Measurements from ENCODE around the gene ZCCHC24. TPM values are rescaled to one million over a fixed set of nuclear protein-coding genes. Genes with fewer than 3 reads are reported as not detected.

Gene ZCCHC24
- total RNA-seq, 4 donors from 2014 or later, result 32.8 to 122 (median 37.7) TPM

- H3K27ac ChIP-seq, result no peak overlapping the region
- no peak for DNase-seq
- H3K4me1 ChIP-seq, result no peaks in the 10 kb centered on the region
- TF ChIP-seq CTCF (IDR thresholded peaks at IDR 0.05), result no peak
- no peak for TF ChIP-seq POLR2A (IDR thresholded peaks at IDR 0.05)
- H3K27me3 ChIP-seq, result no peaks in the 10 kb centered on the region
- no peaks in the 10 kb centered on the region for H3K9me3 ChIP-seq
- intact Hi-C loops (cut with DNase I; ENCODE audit: low total_unique reads), result no loop called here
- no peak overlapping the region for H3K4me3 ChIP-seq
- H3K36me3 ChIP-seq, result no peaks in the 10 kb centered on the region
Observed at GRCh38 chr10:79453392-79453791, 8.0 kb upstream of the ZCCHC24 start.

- Histone ChIP-seq H3K27me3 (no peaks in the 10 kb centered on the region), H3K9me3 (no peaks in the 10 kb centered on the region), H3K27ac (no peak overlapping the region), H3K4me1 (no peaks in the 10 kb centered on the region), H3K36me3 (no peaks in the 10 kb centered on the region), H3K4me3 (no peak overlapping the region)
- TF ChIP-seq CTCF (IDR thresholded peaks at IDR 0.05) (no peak), POLR2A (IDR thresholded peaks at IDR 0.05) (no peak)
- intact Hi-C loops (cut with DNase I; ENCODE audit: low total_unique reads), result no loop called here
- DNase-seq, result no peak
Observed at GRCh38 chr10:79452174-79452611, 6.8 kb upstream of the ZCCHC24 start.

- no peak for DNase-seq
- Histone ChIP-seq H3K27me3 (no peaks in the 10 kb centered on the region), H3K4me1 (no peaks in the 10 kb centered on the region), H3K9me3 (no peaks in the 10 kb centered on the region), H3K27ac (no peak overlapping the region), H3K4me3 (no peak overlapping the region), H3K36me3 (no peaks in the 10 kb centered on the region)
- TF ChIP-seq CTCF (IDR thresholded peaks at IDR 0.05), result no peak
- no peak for TF ChIP-seq POLR2A (IDR thresholded peaks at IDR 0.05)
- intact Hi-C loops (cut with DNase I; ENCODE audit: low total_unique reads), result no loop called here
Observed at GRCh38 chr10:79451046-79451699, 5.7 kb upstream of the ZCCHC24 start.

GRCh38 chr10:79449181-79450146 lies 4.0 kb upstream of the ZCCHC24 start:
- Histone ChIP-seq H3K9me3 (no peaks in the 10 kb centered on the region), H3K27me3 (no peaks in the 10 kb centered on the region), H3K4me3 (no peak overlapping the region), H3K4me1 (no peaks in the 10 kb centered on the region), H3K27ac (no peak overlapping the region), H3K36me3 (no peaks in the 10 kb centered on the region)
- no peak for DNase-seq
- TF ChIP-seq CTCF (IDR thresholded peaks at IDR 0.05) (no peak), POLR2A (IDR thresholded peaks at IDR 0.05) (no peak)
- intact Hi-C loops (cut with DNase I; ENCODE audit: low total_unique reads), result no loop called here

GRCh38 chr10:79448732-79449049 lies 3.3 kb upstream of the ZCCHC24 start:
- no peaks in the 10 kb centered on the region for H3K27me3 ChIP-seq
- DNase-seq, result no peak
- intact Hi-C loops (cut with DNase I; ENCODE audit: low total_unique reads), result no loop called here
- H3K36me3 ChIP-seq, result no peaks in the 10 kb centered on the region
- no peak overlapping the region for H3K4me3 ChIP-seq
- no peaks in the 10 kb centered on the region for H3K9me3 ChIP-seq
- H3K27ac ChIP-seq, result no peak overlapping the region
- TF ChIP-seq CTCF (IDR thresholded peaks at IDR 0.05), result no peak
- no peak for TF ChIP-seq POLR2A (IDR thresholded peaks at IDR 0.05)
- no peaks in the 10 kb centered on the region for H3K4me1 ChIP-seq
